Fibroblast of villous mesenchyme (primary cell): ENCODE measurements around the gene TMEM80. TPM values are rescaled to one million over a fixed set of nuclear protein-coding genes. Genes with fewer than 3 reads are reported as not detected.

Experiments used
- DNase-seq: peaks from one replicate; pipeline ENCODE4 v3.0.0-alpha.2; 2010; ENCODE audit warnings: low read depth
- H3K4me3 ChIP-seq: 2 replicates; pipeline ENCODE4 v1.5.1; 2011; ENCODE audit warnings: low read depth, mild to moderate bottlenecking, low read length
- CTCF ChIP-seq: IDR thresholded peaks from 2 replicates; pipeline ENCODE4 v1.5.1; 2012; ENCODE audit warnings: low read depth, mild to moderate bottlenecking, low read length; ENCODE audit not compliant: insufficient read depth
- total RNA-seq: library from RNA; depleted of rRNA; stranded (reverse); fragments of >200 nt; gene quantifications from 2 replicates; pipeline ENCODE4 v1.2.3, GENCODE V29; 2012

TMEM80 gene
- total RNA-seq, 1 donor = 13.0 TPM

- no peak for TF ChIP-seq CTCF
- no peak overlapping the region for H3K4me3 ChIP-seq
- no peak for DNase-seq
These were observed 39.2 kb upstream of the TMEM80 start for GRCh38 chr11:656426-656825.

GRCh38 chr11:656866-657265, 38.8 kb upstream of the TMEM80 start:
- H3K4me3 ChIP-seq = no peak overlapping the region
- TF ChIP-seq CTCF = no peak
- DNase-seq = no peak

GRCh38 chr11:657691-658126, 37.9 kb upstream of the TMEM80 start:
- no peak for DNase-seq

GRCh38 chr11:659532-660085, 36.0 kb upstream of the TMEM80 start:
- H3K4me3 ChIP-seq = no peak overlapping the region
- DNase-seq = no peak
- no peak for TF ChIP-seq CTCF

More at GRCh38 chr11:657691-658126, 37.9 kb upstream of the TMEM80 start:
- H3K4me3 ChIP-seq = no peak overlapping the region
- no peak for TF ChIP-seq CTCF

GRCh38 chr11:660281-660680, 35.3 kb upstream of the TMEM80 start:
- H3K4me3 ChIP-seq = no peak overlapping the region
- DNase-seq = no peak
- TF ChIP-seq CTCF = no peak

GRCh38 chr11:660681-661444, 34.8 kb upstream of the TMEM80 start:
- no peak for DNase-seq

More at GRCh38 chr11:660681-661444, 34.8 kb upstream of the TMEM80 start:
- TF ChIP-seq CTCF = no peak
- no peak overlapping the region for H3K4me3 ChIP-seq
